NCI-H1048 (cell line): ENCODE measurements around the gene ITGAD.

Source experiments
- DNase-seq: peaks from one replicate; lab custom pipeline; 2025; lab: John Stamatoyannopoulos, UW

The ITGAD gene

GRCh38 chr16:31365131-31365865 is 27.8 kb upstream of the ITGAD start:
- DNase-seq, result no peak

- DNase-seq, result no peak
These were observed 25.3 kb upstream of the ITGAD start for GRCh38 chr16:31367853-31368252.

DNA sequence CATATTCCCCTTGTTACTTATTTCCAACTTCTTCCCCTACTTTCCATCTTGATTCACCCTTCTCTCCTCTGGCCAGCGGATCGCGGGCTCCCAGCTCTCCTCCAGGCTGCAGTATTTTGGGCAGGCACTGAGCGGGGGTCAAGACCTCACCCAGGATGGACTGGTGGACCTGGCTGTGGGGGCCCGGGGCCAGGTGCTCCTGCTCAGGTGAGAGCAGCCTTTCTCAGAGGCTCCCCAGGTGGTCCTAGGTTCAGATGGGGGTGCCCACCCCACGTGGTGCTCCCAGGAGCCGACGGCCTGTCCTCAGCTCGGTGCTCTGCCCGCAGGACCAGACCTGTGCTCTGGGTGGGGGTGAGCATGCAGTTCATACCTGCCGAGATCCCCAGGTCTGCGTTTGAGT is 22.1 kb upstream of the ITGAD start:
- no peak for DNase-seq

DNA sequence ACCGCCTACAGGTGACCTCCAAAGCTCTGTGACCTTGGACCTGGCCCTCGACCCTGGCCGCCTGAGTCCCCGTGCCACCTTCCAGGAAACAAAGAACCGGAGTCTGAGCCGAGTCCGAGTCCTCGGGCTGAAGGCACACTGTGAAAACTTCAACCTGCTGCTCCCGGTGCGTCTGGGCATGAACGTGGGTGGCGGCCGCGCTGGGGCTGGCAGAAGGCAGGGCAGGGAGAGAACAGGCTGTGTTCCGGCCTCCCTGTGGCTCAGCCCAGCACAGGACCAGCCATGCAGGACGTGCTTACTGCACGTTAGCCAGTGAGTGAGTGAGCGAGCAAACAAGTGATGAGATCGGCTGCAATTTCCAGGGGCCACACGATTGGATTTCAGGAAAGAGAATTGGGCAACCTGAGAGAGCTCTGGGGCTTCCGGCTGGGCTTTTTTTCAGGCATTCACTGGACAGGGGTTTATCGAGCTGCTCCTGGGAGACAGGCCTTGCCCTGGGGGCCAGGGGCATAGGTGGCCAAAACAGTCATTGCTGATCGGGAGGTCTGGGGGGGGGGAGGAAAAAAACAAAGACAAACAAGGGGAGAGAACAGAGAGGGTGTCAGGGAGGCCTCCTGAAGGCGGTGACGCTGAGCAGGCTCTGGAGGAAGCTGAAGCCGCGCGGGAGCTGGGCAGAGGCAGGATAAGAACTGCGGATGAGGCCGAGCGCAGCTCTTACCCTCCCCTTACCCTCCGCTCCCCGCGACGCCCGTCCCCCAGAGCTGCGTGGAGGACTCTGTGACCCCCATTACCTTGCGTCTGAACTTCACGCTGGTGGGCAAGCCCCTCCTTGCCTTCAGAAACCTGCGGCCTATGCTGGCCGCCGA is 21.3 kb upstream of the ITGAD start:
- no peak for DNase-seq

GRCh38 chr16:31373235-31373634 is 19.9 kb upstream of the ITGAD start:
- DNase-seq, result no peak

DNA sequence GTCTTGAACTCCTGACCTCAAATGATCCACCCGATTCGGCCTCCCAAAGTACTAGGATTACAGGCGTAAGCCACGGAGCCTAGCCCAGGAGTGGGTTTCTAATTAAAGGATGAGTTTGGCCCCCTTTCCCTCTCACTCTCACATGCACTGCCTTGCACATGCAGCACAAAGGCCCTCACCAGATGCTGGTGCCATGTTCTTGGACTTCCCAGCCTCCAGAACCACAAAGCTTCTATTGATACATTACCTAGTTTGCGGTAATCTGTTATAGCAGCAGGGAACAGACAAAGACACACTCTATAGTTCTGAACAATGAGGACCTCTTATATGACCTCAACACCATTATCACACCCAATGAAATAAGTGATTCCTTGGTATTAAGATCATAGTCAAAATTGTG is 17.9 kb upstream of the ITGAD start:
- no peak for DNase-seq

- no peak for DNase-seq
These were observed 16.4 kb upstream of the ITGAD start for GRCh38 chr16:31376705-31377104.

- no peak for DNase-seq
These were observed 15.8 kb upstream of the ITGAD start for GRCh38 chr16:31377210-31377903.

- no peak for DNase-seq
These were observed 12.9 kb upstream of the ITGAD start for GRCh38 chr16:31380201-31380600.

GRCh38 chr16:31382485-31383161 is 10.5 kb upstream of the ITGAD start:
- no peak for DNase-seq

DNA sequence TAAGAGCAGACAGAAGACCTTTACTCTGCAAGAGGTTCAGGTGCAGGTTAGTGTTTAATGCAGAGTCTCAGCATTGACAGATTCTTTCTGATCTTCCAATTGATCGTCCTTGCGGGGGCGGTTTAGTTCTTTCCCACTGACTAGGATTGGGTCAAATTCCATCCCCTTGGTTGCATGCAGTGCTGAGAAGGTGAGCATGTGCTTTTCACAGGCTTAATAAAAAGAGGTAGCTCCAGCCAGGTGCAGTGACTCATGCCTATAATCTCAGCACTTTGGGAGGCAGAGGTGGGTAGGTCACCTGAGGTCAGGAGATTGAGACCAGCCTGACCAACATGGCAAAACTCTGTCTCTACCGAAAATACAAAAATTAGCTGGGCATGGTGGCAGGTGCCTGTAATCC is 7.5 kb upstream of the ITGAD start:
- no peak for DNase-seq

- DNase-seq, result no peak
These were observed 6.8 kb upstream of the ITGAD start for GRCh38 chr16:31386157-31386984.

- DNase-seq, result no peak
These were observed 4.6 kb upstream of the ITGAD start for GRCh38 chr16:31388535-31388934.

DNA sequence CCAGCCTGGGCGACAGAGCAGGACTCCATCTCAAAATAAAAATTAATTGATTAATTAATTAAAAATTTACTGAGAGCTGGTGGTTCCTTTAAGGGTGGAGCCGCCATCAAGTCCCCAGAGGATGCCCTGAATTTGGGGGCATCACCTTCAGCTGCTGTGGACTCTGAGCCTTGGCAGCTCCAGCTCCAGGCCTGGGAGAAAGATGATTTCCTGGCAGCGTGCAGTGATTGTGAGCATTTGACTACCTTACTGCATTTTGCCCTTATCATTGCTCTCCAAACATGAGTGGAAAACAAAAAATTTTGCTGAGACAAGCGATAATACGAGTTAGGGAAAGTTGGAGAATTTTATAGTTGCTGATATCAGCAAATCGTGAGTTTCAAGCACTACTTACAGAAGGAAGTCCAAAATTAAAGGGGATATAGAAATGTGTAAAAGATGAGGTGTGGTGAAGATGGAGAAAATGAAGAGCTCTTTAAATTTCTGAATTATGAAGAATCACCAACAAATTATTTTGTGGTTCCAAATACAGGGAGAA is 2.6 kb upstream of the ITGAD start:
- no peak for DNase-seq

- no peak for DNase-seq
These were observed 2.5 kb downstream of the ITGAD start for GRCh38 chr16:31395647-31396046.

- no peak for DNase-seq
These were observed 4.0 kb downstream of the ITGAD start for GRCh38 chr16:31397096-31397660.

- DNase-seq, result no peak
These were observed 4.6 kb downstream of the ITGAD start for GRCh38 chr16:31397701-31398100.

- no peak for DNase-seq
These were observed 7.1 kb downstream of the ITGAD start for GRCh38 chr16:31400191-31400590.

DNA sequence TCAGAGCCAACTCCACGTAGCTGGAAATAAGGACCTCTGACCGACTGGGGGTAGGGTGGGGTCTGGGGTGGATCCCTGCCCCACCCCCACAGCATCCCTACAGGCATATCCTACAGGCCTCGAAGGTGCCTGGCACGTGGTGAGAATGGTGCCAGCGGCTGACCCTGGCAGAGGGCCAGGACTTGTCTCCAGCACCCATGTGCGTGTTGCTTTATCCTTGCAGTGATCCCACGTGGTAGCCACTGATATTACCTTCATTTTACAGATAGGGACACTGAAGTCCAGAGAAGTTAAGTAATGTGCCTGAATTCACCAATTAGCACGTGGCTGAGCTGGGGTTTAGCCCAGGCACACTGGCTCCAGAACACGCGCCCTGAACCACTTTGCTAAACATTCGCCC is 8.3 kb downstream of the ITGAD start:
- no peak for DNase-seq

- DNase-seq, result no peak
These were observed 9.6 kb downstream of the ITGAD start for GRCh38 chr16:31402687-31403086.
